ENCODE measurements around the gene UNC5B.
A peak's percentile ranks its signal among the peaks of the same experiment; 100 is the strongest.
"Not testable (repeated sequence)": the region's sequence is repeated elsewhere in the genome, so short reads cannot be mapped to it uniquely, and the experiment has no call there.

The UNC5B gene

GRCh38 chr10:71269301-71270288 lies 57.2 kb downstream of the UNC5B start:
- no peak for DNase-seq

GRCh38 chr10:71270301-71271220 lies 58.2 kb downstream of the UNC5B start:
- peak; percentile 13 for DNase-seq

GRCh38 chr10:71271662-71272055 lies 59.3 kb downstream of the UNC5B start:
- DNase-seq, result no peak

- no peak for DNase-seq
These were observed 59.8 kb downstream of the UNC5B start for GRCh38 chr10:71272056-71272771.

- DNase-seq, result not testable (repeated sequence)
These were observed 60.6 kb downstream of the UNC5B start for GRCh38 chr10:71272974-71273373.

GRCh38 chr10:71273506-71273905 lies 61.1 kb downstream of the UNC5B start:
- DNase-seq, result no peak

- no peak for DNase-seq
These were observed 62.8 kb downstream of the UNC5B start for GRCh38 chr10:71274901-71275796.

- no peak for DNase-seq
These were observed 64.5 kb downstream of the UNC5B start for GRCh38 chr10:71276873-71277272.

GRCh38 chr10:71277914-71278665 lies 65.7 kb downstream of the UNC5B start:
- DNase-seq, result no peak

GRCh38 chr10:71278691-71279588 lies 66.6 kb downstream of the UNC5B start:
- DNase-seq, result no peak

- no peak for DNase-seq
These were observed 67.3 kb downstream of the UNC5B start for GRCh38 chr10:71279590-71280170.

- no peak for DNase-seq
These were observed 67.8 kb downstream of the UNC5B start for GRCh38 chr10:71280216-71280615.

- DNase-seq, result no peak
These were observed 68.5 kb downstream of the UNC5B start for GRCh38 chr10:71280825-71281224.

GRCh38 chr10:71281646-71282322 lies 69.4 kb downstream of the UNC5B start:
- no peak for DNase-seq

- DNase-seq, result no peak
These were observed 69.9 kb downstream of the UNC5B start for GRCh38 chr10:71282323-71282680.

- no peak for DNase-seq
These were observed 71.0 kb downstream of the UNC5B start for GRCh38 chr10:71283410-71283809.

- no peak for DNase-seq
These were observed 71.5 kb downstream of the UNC5B start for GRCh38 chr10:71283876-71284275.

- DNase-seq, result no peak
These were observed 72.3 kb downstream of the UNC5B start for GRCh38 chr10:71284544-71285179.

- peak; percentile 27 for DNase-seq
These were observed 72.8 kb downstream of the UNC5B start for GRCh38 chr10:71285180-71285545.
